NCI-H1092 (cell line): ENCODE results near the gene OCIAD1.
"Not testable (repeated sequence)": the region's sequence is repeated elsewhere in the genome, so short reads cannot be mapped to it uniquely, and the experiment has no call there.

Experiments
- DNase-seq: peaks from one replicate; lab custom pipeline; 2025; lab: John Stamatoyannopoulos, UW

Gene OCIAD1, protein sequence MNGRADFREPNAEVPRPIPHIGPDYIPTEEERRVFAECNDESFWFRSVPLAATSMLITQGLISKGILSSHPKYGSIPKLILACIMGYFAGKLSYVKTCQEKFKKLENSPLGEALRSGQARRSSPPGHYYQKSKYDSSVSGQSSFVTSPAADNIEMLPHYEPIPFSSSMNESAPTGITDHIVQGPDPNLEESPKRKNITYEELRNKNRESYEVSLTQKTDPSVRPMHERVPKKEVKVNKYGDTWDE

DNA sequence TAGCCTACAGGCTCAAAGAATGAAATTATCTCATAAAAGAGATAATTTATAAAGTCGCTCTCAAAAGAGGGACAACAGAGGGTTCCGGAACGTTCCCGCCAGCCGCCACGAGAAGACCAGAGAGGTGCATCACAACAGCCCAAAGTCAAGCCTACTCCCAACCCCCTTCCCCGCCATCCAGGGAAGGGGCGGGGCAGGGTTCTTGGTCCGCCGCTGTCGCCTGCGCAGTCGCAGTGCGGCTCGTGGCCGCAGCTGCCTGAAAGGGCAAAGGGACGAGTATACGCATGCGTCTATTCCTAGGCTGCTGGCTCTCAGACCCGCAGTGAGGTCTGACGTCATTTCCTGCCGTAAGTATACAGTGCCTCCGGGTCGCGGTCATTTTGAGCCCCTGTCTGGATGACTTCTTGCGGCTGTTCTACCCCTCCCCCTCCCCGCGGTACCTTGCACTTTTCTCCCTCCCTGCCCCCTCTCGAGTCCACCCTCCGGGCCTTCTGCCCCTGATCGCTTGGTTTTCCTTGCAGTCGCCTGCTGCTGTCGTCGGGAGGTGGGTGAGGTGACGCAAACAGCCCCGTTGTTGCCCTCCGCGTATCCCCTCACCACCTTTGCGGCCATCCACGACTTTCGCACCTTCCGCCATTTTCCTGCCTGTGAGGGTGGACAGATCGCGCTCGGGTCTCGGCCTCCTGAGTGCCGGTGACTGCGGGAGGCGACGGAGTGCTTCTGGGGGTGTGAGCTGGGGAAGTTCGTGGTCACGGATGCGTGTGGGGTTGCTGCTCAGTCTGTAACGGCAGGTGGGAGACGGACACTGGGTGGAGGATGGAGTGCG lies at the start of gene OCIAD1:
Gene OCIAD1 (plus strand): TSS at position 383 of the 826 bp plus-strand sequence. CDS start 1,537 bp downstream, outside the sequence.
- DNase-seq: peak; percentile 98

DNA sequence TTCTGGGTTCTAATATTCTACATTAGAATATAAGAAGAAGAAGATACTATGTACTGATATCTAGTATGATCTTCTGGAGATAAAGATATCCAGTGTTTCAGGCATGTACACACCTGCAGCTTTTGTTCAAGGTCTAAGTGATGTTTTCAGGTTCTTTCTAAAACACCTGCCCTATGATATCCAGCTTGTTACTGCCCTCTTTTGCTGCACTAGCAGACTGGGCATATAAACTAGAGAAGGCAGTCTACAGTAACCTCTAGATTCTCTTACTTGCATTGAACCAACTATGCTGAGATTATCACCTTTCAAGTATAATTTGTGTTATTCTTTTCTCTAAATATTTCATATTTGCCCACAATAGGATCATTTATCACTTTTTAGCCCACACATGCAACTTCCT lies 48.9 kb upstream of the OCIAD1 start:
- no peak for DNase-seq

DNA sequence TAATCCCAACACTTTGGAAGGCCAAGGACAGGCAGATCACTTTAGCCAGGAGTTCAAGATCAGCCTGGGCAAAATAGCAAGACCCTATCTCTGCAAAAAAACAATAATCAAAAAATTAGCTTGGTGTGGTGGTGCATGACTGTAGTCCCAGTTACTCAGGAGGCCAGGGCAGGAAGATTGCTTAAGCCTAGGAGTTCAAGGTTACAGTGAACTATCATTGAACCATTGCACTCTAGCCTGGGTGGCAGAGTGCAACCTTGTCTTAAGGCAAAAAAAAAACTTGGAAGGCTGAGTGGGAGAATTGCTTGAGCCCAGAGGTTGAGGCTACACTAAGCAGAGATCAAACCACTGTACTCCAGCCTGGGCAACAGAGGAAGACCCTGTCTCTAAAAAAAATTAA lies 45.6 kb upstream of the OCIAD1 start:
- no peak for DNase-seq

DNA sequence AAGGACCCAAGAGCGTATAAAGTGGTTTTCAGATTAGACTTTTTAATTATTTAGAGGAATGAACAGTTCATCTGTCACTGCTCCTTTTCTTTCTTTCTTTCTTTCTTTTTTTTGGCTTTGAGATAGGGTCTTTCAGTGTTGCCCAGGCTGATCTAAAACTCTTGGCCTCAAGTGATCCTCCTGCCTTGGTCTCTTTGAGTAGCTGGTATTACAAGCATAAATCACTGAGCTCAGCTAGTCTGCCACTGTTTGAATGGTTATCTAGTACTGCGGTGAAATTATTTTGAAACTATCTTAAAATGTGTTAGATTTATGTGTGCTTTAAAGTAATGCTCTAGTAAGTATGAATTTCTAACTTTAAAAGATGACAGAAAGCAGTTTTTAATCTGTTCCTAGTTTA lies 44.3 kb upstream of the OCIAD1 start:
- no peak for DNase-seq

DNA sequence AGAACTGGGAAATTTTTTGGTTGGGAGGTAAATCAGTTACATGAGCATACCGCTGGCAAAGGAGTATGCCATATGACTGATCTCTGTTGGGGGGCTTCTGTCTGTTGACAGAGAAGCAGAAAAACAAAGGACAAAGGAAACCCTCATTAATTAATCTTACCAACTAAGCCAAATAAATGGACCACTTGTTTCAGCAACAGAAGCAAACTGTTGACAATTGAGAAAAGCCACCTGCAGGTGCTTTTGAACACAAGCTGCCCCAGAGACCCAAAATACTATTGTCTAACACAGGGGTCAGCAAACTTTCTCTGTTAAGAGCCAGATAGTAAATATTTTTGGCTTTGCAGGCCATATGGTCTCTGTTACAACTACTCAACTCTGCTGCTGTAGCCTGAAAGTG lies 43.8 kb upstream of the OCIAD1 start:
- no peak for DNase-seq

- no peak for DNase-seq
Measured at GRCh38 chr4:48790561-48790960, 40.3 kb upstream of the OCIAD1 start.

DNA sequence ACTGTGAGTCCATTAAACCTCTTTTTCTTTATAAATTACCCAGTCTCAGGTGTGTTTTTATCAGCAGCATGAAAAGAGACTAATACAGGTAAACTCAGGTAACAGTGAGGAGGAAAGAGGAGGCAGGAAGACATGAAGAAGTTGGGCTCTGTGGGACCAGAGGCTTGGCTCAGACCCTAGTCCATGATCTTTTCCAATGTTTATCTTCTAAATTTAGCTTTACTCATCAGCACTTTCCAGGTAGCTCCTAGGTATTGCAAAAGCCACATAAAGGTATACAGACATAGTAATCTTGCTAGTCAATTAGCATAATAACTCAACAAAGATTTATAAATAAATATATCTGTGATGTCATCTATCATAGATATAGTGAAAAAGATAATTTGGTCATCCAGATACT lies 39.6 kb upstream of the OCIAD1 start:
- no peak for DNase-seq

- DNase-seq: no peak
Measured at GRCh38 chr4:48792348-48793006, 38.4 kb upstream of the OCIAD1 start.

DNA sequence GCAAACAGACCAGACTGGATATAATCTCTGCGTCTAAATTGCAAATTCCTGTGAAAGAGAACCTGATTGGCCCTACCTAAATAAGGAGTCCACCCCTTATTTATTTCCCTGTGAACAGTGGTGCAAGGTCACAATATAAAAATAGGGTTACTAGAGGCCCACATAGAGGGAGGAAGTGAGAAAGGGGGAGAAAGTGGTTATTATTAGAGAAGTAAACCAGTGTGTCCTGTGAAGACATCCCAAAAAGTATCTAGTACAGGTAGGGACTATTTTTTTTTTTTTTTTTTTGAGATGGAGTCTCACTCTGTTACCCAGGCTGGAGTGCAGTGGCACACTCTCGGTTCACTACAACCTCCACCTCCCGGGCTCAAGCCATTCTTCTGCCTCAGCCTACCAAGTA lies 35.8 kb upstream of the OCIAD1 start:
- DNase-seq: no peak

DNA sequence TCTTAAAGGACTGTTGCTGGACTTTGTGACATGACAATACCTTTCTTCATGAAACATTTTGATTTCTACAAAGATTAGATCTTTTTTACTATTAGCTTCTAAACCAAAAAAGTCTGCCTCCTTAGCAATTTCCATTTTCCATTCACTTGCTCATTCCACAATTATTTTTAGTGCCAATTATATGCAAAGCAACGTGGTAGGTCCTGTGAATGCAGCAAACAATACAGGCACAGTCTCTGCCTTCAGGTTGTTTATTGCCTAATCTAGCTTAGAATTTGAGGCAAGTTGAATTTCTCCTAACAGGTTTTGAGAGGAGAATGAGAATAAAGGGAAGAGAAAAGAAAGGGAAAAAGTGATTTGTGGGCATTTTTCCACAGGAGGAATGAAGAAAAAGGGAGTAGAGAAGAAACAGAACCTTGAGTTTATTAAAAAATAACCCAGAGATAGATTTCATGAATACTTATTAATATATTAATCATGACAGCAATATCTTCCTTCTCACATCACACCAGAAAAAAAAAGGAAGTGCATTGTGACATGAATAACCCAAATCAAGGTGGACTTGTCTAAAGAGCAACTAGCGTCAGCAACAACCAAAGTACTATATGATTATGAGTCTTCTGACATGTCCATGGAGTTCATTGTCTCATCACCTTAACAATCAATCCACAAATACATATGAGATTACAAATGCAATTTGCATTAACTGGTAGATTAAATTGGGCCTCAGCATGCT lies 34.5 kb upstream of the OCIAD1 start:
- no peak for DNase-seq

DNA sequence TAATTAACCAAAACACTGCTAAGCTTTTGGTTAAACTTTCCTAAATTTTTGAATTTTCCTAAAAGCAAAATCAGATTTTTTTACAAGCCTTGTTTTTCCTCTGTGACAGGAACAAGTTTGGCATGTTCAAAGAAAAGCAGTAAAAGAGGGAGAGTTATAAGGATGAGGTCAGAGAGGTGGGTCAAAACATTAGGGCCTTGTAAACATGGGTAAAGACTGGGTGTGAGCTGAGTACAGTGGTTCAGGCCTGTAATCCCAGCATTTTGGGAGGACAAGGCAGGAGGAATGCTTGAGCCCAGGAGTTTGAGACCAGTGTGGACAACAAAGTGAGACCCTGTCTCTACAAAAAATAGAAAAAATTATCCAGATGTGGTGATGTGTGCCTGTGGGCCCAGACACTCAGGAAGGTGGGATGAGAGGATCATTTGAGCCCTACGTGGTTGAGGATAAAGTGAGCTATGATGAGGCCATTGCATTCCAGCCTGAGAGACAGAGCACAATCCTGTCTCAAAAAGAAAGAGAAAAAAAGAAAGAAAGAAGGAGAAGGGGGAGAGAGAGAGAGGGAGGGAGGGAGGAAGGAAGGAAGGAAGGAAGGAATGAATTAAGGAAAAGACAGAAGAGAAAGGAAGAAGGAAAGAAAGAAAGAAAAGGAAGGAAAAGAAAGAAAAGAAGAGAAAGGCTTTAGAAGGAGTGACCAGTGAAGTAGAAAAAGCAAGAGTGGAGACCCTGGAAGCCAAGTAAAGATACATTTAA lies 33.8 kb upstream of the OCIAD1 start:
- DNase-seq: no peak

GRCh38 chr4:48798117-48798516 lies 32.8 kb upstream of the OCIAD1 start:
- DNase-seq: no peak

DNA sequence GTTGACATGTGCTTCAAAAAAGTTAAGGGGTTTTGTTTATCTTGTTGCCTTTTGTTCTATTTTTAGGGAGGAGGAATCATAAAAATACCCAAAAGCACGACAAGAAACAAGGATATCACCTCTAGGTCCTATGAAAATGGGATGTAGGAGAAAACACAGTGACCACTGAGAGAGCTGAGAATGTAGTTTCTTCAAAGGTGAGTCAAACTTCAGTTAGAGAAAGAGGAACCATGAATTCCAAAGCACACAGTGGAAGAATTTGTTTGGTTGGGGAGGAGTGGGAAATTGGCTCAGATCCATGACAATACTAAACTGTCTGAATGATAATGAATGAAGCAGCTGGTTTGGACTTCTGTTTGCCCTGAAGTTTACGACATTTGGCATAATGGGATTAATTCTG lies 31.7 kb upstream of the OCIAD1 start:
- no peak for DNase-seq

GRCh38 chr4:48800155-48800554 lies 30.7 kb upstream of the OCIAD1 start:
- DNase-seq: not testable (repeated sequence)

DNA sequence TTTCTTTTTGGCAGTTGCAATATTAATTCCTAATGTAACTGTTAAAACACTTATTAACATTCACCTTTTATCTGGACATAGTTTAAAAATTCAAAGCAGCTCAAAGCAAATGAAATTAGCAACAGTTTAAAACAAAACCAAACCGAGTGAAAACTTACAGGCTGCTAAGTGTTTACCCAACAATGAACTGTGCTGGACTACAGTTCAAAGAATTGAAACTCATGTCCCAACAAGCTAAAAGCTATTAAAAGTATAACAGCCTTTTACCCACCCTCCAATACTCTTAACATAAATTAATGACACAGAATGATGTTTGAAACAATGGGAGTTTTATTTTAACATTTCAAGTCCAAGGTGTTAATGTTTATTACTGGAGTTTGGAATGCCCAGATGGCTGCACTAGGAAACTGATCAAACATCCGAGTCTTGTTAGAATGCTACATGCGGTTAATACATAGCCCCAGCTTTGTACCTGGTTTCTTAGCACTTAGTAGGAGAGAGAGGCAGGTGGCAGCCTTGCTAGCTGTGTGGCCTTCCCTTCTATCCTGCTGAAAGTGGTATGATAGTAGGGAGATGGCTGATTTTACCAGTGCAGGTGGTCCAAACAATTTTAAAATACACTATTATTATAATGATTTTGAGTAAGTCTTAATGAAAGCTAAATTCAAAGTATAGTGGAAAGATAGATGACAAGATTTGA lies 29.7 kb upstream of the OCIAD1 start:
- no peak for DNase-seq

- no peak for DNase-seq
Measured at GRCh38 chr4:48804584-48805301, 26.1 kb upstream of the OCIAD1 start.

- DNase-seq: no peak
Measured at GRCh38 chr4:48812866-48813265, 18.0 kb upstream of the OCIAD1 start.

DNA sequence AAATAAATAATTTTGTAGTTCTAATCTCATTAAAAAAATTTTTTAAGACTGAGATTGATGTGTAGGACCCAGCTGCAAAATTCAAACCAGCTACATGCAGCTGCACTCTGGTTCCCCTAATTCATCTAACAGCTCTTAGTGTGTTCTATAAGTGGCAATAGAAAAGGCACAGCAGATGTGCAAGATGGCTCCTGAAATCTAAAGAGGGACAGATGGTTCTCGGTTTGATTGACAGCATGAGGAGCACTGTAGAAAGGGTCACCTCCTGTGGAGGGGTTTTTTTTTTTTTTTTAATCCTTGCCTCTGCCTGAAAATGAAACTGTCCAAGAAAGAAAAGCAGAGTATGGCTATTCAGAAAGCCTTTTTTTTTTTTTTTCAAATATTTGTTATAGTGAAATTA lies 16.9 kb upstream of the OCIAD1 start:
- peak; percentile 43 for DNase-seq

GRCh38 chr4:48815483-48815882 lies 15.4 kb upstream of the OCIAD1 start:
- DNase-seq: no peak

DNA sequence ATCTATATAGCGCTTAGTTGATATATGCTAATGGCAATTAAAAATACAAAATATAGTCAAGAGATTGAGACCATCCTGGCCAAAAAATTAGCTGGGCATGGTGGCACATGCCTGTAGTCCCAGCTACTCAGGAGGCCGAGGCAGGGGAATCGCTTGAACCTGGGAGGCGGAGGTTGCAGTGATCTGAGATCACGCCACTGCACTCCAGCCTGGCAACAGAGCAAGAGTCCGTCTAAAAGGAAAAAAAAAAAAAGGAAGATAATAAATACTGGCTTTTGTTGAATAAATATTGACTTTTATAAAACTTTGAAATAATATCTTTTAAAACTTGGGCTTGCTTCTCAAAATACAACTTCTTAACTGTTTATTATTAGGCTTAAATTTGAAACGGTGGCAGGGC lies 14.6 kb upstream of the OCIAD1 start:
- not testable (repeated sequence) for DNase-seq
